ENCODE data around the gene LCT. TPM values are rescaled to one million over a fixed set of nuclear protein-coding genes. Genes with fewer than 3 reads are reported as not detected.

LCT gene
- total and polyA plus RNA-seq, 9 of the 15 experiments (the other 6 are each of a cell fraction or from before 2014, with no cell fraction given) = 0.01 to 0.04 (median 0.03) TPM; not detected in 4

DNA sequence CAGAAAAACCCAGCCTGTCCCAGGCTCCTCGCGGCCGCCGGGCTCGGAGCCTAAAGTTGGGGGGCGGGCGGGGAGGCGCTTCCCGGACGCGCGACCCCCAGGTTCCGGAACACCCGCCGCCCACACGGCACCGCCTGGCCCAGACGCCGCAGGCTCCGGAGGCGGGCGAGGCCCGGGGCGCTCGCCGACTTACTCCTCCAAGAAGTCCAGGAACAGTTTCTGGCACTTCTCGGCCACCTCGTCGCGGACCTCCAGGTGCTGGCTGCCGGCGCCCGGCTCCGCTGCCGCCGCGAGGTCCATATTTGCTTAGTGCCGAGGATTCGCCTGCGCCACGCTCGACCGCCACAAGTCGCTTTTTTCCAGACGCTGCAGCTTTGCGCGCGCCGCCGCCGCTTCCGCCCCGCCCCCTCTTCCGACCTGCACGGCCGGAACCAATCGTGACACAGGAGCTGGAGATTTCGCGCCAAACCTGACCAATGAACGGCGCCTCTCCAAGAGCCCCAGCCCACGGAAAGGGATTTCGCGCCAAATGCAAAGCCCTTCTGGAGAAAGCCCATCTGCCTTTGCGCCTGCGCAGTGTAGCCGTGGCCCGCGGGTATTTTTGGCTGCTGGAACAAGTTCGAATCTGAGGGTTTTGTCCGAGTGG is 39.2 kb upstream of the LCT start, which contains the start of gene MCM6 (continued):
- TF ChIP-seq, protein P1, sequence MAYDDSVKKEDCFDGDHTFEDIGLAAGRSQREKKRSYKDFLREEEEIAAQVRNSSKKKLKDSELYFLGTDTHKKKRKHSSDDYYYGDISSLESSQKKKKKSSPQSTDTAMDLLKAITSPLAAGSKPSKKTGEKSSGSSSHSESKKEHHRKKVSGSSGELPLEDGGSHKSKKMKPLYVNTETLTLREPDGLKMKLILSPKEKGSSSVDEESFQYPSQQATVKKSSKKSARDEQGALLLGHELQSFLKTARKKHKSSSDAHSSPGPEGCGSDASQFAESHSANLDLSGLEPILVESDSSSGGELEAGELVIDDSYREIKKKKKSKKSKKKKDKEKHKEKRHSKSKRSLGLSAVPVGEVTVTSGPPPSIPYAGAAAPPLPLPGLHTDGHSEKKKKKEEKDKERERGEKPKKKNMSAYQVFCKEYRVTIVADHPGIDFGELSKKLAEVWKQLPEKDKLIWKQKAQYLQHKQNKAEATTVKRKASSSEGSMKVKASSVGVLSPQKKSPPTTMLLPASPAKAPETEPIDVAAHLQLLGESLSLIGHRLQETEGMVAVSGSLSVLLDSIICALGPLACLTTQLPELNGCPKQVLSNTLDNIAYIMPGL (CRISPR knock-in tag; IDR thresholded peaks at IDR 0.05) = peak; percentile 81; the same call in 1 of the 2 replicates
- TF ChIP-seq NR4A1 (CRISPR knock-in tag; IDR thresholded peaks at IDR 0.05) = no peak
- TF ChIP-seq NR4A1 (tag; IDR thresholded peaks at IDR 0.05) = 0 out of 2 replicates have a peak, but pooled peaks have one; percentile 28
- TF ChIP-seq ZNF384 (IDR thresholded peaks at IDR 0.05; ENCODE audit: low read depth, low read length) = no peak
- no peak for TF ChIP-seq TFAM (CRISPR knock-in tag; conservative IDR thresholded peaks at IDR 0.05)
- TF ChIP-seq HCFC1 (IDR thresholded peaks at IDR 0.05; ENCODE audit: low read depth, low read length) = peak; percentile 72
- peak; percentile 98 for TF ChIP-seq E2F3 (CRISPR knock-in tag; IDR thresholded peaks at IDR 0.05)
- TF ChIP-seq ZNF830 (CRISPR knock-in tag; IDR thresholded peaks at IDR 0.05) = no peak
- TF ChIP-seq TEAD2 (tag; IDR thresholded peaks at IDR 0.05) = no peak
- TF ChIP-seq STAT5A (IDR thresholded peaks at IDR 0.05; ENCODE audit: borderline replicate concordance, low read length) = no peak
- no peak for TF ChIP-seq TCFL5 (CRISPR knock-in tag; conservative IDR thresholded peaks at IDR 0.05)
- TF ChIP-seq ZNF140 (CRISPR knock-in tag; IDR thresholded peaks at IDR 0.05) = no peak
- TF ChIP-seq, protein P2, sequence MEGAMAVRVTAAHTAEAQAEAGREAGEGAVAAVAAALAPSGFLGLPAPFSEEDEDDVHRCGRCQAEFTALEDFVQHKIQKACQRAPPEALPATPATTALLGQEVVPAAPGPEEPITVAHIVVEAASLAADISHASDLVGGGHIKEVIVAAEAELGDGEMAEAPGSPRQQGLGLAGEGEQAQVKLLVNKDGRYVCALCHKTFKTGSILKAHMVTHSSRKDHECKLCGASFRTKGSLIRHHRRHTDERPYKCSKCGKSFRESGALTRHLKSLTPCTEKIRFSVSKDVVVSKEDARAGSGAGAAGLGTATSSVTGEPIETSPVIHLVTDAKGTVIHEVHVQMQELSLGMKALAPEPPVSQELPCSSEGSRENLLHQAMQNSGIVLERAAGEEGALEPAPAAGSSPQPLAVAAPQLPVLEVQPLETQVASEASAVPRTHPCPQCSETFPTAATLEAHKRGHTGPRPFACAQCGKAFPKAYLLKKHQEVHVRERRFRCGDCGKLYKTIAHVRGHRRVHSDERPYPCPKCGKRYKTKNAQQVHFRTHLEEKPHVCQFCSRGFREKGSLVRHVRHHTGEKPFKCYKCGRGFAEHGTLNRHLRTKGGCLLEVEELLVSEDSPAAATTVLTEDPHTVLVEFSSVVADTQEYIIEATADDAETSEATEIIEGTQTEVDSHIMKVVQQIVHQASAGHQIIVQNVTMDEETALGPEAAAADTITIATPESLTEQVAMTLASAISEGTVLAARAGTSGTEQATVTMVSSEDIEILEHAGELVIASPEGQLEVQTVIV (CRISPR knock-in tag; IDR thresholded peaks at IDR 0.05; ENCODE audit: borderline replicate concordance) = no peak
- no peak for TF ChIP-seq ZNF408 (CRISPR knock-in tag; IDR thresholded peaks at IDR 0.05; ENCODE audit: low read depth)
- TF ChIP-seq, protein P3, sequence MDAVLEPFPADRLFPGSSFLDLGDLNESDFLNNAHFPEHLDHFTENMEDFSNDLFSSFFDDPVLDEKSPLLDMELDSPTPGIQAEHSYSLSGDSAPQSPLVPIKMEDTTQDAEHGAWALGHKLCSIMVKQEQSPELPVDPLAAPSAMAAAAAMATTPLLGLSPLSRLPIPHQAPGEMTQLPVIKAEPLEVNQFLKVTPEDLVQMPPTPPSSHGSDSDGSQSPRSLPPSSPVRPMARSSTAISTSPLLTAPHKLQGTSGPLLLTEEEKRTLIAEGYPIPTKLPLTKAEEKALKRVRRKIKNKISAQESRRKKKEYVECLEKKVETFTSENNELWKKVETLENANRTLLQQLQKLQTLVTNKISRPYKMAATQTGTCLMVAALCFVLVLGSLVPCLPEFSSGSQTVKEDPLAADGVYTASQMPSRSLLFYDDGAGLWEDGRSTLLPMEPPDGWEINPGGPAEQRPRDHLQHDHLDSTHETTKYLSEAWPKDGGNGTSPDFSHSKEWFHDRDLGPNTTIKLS (IDR thresholded peaks at IDR 0.05; ENCODE audit: borderline replicate concordance, low read depth) = no peak
- TF ChIP-seq PHF20 (IDR thresholded peaks at IDR 0.05; ENCODE audit: partially characterized antibody) = peak; percentile 85
- TF ChIP-seq, protein P4, sequence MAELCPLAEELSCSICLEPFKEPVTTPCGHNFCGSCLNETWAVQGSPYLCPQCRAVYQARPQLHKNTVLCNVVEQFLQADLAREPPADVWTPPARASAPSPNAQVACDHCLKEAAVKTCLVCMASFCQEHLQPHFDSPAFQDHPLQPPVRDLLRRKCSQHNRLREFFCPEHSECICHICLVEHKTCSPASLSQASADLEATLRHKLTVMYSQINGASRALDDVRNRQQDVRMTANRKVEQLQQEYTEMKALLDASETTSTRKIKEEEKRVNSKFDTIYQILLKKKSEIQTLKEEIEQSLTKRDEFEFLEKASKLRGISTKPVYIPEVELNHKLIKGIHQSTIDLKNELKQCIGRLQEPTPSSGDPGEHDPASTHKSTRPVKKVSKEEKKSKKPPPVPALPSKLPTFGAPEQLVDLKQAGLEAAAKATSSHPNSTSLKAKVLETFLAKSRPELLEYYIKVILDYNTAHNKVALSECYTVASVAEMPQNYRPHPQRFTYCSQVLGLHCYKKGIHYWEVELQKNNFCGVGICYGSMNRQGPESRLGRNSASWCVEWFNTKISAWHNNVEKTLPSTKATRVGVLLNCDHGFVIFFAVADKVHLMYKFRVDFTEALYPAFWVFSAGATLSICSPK (IDR thresholded peaks at IDR 0.05; ENCODE audit: borderline replicate concordance) = no peak
- TF ChIP-seq, protein P5, sequence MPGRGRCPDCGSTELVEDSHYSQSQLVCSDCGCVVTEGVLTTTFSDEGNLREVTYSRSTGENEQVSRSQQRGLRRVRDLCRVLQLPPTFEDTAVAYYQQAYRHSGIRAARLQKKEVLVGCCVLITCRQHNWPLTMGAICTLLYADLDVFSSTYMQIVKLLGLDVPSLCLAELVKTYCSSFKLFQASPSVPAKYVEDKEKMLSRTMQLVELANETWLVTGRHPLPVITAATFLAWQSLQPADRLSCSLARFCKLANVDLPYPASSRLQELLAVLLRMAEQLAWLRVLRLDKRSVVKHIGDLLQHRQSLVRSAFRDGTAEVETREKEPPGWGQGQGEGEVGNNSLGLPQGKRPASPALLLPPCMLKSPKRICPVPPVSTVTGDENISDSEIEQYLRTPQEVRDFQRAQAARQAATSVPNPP (IDR thresholded peaks at IDR 0.05; ENCODE audit: borderline replicate concordance, insufficient read depth, insufficient read length) = no peak
- no peak for TF ChIP-seq NCOA2 (IDR thresholded peaks at IDR 0.05; ENCODE audit: partially characterized antibody in 2 of 2)
- TF ChIP-seq ZNF561 (CRISPR knock-in tag; conservative IDR thresholded peaks at IDR 0.05) = no peak

Data from K562 (cell line).